Measurements from ENCODE around the gene PRDX5. TPM values are rescaled to one million over a fixed set of nuclear protein-coding genes. Genes with fewer than 3 reads are reported as not detected.

The PRDX5 gene
- total and polyA plus RNA-seq, 7 donors: 122 to 323 (median 178) TPM

DNA sequence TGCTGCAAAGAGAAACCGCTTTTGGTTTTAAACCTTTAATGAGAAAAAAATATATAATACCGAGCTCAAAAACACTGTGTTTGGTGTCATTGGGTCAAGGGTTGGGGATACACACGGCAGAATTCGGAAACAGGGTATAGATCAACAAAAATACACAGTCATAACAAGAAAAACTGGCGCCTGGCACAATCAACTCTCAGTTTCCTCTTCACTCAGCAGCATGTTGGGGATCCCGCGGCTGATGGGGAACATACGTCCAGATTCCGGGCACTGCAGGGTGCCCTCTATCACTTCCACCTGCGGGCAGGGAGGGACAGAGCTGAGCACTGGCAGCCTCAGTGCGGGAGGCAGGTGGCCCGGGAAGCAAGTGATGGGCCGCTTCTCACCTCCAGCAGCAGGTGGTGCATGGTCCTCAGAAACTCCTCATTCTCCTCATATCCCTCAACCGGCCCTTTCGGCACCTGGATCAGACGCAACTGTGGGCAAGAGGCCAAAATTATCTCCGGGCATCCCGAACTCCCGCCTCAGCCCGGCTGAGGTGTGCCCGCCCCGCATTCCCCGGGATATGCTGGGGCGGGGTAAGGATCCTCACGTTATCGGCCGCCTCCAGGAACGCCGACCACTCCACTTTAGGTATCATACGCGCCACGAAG lies 1.1 kb upstream of the PRDX5 start:
- ATAC-seq (no peak), DNase-seq (no peak)
- H3K27me3 ChIP-seq (ENCODE audit: insufficient read depth in 3 of 3, low read length in 2 of 3): no peaks in the 10 kb centered on the region
- intact Hi-C loops (cut with DNase I): no loop called here
- whole genome bisulfite sequencing, 3 donors: 7 to 8% (median 8%) methylated on average over 30 to 32 of the region's 32 CpGs
- H3K4me1 ChIP-seq: peaks cover 24% of the 10 kb centered on the region
- TF ChIP-seq, protein P1, sequence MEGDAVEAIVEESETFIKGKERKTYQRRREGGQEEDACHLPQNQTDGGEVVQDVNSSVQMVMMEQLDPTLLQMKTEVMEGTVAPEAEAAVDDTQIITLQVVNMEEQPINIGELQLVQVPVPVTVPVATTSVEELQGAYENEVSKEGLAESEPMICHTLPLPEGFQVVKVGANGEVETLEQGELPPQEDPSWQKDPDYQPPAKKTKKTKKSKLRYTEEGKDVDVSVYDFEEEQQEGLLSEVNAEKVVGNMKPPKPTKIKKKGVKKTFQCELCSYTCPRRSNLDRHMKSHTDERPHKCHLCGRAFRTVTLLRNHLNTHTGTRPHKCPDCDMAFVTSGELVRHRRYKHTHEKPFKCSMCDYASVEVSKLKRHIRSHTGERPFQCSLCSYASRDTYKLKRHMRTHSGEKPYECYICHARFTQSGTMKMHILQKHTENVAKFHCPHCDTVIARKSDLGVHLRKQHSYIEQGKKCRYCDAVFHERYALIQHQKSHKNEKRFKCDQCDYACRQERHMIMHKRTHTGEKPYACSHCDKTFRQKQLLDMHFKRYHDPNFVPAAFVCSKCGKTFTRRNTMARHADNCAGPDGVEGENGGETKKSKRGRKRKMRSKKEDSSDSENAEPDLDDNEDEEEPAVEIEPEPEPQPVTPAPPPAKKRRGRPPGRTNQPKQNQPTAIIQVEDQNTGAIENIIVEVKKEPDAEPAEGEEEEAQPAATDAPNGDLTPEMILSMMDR (IDR thresholded peaks at IDR 0.05): no peak
- peak overlapping the region; percentile 86 for H3K4me3 ChIP-seq
- H3K27ac ChIP-seq: peak overlapping the region; percentile 99
- H3K36me3 ChIP-seq (ENCODE audit: insufficient read depth in 1 of 2, low read depth in 1 of 2): peaks cover 8 to 33% of the 10 kb centered on the region in 2 donors
- H3K9me3 ChIP-seq: no peaks in the 10 kb centered on the region

DNA sequence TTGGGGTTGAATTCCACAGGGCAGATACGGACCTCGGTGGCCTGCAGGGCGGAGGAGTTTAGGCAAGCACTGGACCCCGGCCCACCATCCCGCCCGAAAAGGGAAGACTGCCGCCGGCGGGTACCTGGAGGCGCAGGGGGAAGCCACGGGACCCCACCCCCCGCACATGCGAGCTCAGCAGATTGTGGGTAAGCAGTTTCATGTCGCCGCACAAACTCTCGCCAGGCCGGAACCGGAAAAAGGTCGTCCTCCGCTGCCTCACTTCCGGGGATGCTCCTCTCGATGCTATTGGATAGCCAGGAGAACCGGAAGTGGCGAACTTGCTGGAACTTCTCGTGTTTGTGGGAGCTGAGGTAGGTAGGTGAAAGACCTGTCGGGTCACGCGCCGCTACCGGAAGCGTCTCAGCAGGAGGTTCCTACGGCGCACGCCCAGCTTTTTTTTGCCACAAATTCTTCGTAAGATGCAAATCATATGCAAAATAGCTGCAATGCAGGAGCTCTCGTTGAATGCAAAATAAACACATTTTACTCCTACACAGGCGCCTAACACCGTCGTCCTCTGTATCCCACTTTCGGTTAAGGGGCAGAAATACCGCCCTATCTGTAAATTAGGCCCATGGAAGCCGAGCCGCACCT lies 478 bp upstream of the PRDX5 start, which contains the start of gene TRMT112:
TSS of gene TRMT112 (minus strand) at position 235 of the 636 bp plus-strand sequence. CDS start at position 202, 33 bp downstream.
- no peaks in the 10 kb centered on the region for H3K9me3 ChIP-seq
- peak; percentile 96 to 97 for DNase-seq
- TF ChIP-seq, protein P1 (IDR thresholded peaks at IDR 0.05): no peak
- H3K27ac ChIP-seq: peak within 1 kb of the TSS; percentile 99
- H3K4me1 ChIP-seq: peaks cover 23% of the 10 kb centered on the region
- peak within 1 kb of the TSS; percentile 86 for H3K4me3 ChIP-seq
- 0 to 1% (median 0%) methylated on average over 38 to 43 of the region's 43 CpGs for WGBS, 3 donors
- intact Hi-C loops (cut with DNase I): no loop called here
- H3K27me3 ChIP-seq (ENCODE audit: insufficient read depth in 3 of 3, low read length in 2 of 3): no peaks in the 10 kb centered on the region
- ATAC-seq: peak; percentile 82 to 85 (median 85)
- H3K36me3 ChIP-seq (ENCODE audit: insufficient read depth in 1 of 2, low read depth in 1 of 2): peaks cover 8 to 40% of the 10 kb centered on the region in 2 donors

DNA sequence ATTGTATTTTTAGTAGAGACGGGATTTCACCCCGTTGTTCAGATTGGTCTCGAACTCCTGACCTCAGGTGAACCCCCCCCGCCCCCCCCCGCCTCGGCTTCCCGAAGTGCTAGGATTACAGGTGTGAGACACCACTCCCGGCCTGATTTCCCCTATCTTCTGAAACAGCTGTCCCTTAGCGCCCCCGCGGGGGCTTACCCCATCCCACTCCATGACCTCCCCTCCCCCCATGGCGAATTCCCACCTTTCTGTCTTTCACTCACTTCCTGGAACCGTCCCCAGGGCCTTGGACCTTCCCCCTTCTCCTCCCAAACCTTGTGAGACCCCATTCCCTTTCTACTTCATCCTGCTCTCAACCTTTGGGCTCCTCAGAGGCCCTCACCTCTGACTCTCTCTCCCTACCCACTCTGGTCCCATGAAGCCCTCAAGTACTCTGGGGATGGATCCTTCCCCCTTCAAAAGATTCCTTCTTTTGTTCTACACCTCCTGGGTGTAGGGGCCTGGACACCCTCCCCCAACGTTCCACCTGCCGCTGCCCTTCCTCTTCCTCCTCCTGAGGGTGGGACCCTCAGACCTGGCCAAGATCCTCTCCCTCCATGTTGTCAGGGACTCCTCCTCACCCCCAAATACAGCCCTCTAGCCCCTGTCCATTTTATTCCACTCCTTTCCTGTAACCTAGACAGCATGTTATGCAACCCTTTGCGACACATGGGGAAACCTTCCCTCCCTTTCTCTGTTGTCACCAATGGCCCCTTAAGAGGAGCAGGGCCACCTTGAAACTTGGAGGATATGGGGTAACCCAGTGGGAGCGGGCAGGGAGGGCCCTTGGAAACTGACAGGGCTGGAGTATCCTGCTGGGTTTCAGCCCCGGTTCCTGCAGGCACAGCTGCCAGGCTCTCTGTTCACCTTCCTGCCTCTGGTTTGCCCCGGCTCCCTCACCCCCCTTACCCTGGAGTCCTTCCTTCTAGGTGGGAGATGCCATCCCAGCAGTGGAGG lies 1.1 kb downstream of the PRDX5 start:
- peaks cover 8% of the 10 kb centered on the region for H3K4me1 ChIP-seq
- WGBS, 3 donors: 25 to 30% (median 28%) methylated on average over 17 to 19 of the region's 19 CpGs
- no peak for DNase-seq
- H3K27me3 ChIP-seq (ENCODE audit: insufficient read depth in 3 of 3, low read length in 2 of 3): no peaks in the 10 kb centered on the region
- peak overlapping the region; percentile 99 for H3K27ac ChIP-seq
- H3K4me3 ChIP-seq: peak overlapping the region; percentile 86
- no peak for ATAC-seq
- TF ChIP-seq, protein P1 (IDR thresholded peaks at IDR 0.05): no peak
- H3K36me3 ChIP-seq (ENCODE audit: insufficient read depth in 1 of 2, low read depth in 1 of 2): peaks cover 8 to 43% of the 10 kb centered on the region in 2 donors
- intact Hi-C loops (cut with DNase I): loop anchor here in 1 of 2 donors (2.0 kb wide), 1 partner anchor 36 kb away; no protein-coding TSS in a partner anchor
- H3K9me3 ChIP-seq: no peaks in the 10 kb centered on the region

DNA sequence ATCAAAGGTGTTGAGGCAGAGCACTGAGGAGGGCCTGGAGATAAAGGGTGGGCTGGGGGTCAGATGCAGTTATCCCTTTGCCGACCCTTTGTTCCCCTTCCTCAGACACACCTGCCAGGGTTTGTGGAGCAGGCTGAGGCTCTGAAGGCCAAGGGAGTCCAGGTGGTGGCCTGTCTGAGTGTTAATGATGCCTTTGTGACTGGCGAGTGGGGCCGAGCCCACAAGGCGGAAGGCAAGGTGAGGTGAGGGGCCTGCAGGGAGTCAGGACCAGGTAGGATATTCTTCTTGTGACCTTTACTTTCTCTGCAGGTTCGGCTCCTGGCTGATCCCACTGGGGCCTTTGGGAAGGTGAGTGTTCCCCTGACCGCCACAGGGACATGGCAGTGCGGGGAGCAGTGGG lies 2.6 kb downstream of the PRDX5 start:
- Histone ChIP-seq H3K27me3 (ENCODE audit: insufficient read depth in 3 of 3, low read length in 2 of 3) (no peaks in the 10 kb centered on the region), H3K27ac (no peak overlapping the region), H3K36me3 (ENCODE audit: insufficient read depth in 1 of 2, low read depth in 1 of 2) (peaks cover 4 to 28% of the 10 kb centered on the region in 2 donors), H3K4me3 (no peak overlapping the region), H3K9me3 (no peaks in the 10 kb centered on the region), H3K4me1 (peaks cover 7% of the 10 kb centered on the region)
- WGBS, 3 donors: 91 to 93% (median 91%) methylated on average over 7 of the region's 7 CpGs
- intact Hi-C loops (cut with DNase I): loop anchor here in 1 of 2 donors (5.0 kb wide), 1 partner anchor 37 kb away; the partner anchor contains the start of gene RPS6KA4
- ATAC-seq: no peak
- TF ChIP-seq, protein P1 (IDR thresholded peaks at IDR 0.05): no peak
- DNase-seq: no peak

Data from psoas muscle (tissue), 8 donors.